ENCODE measurements around the gene SPATA45.

DNA sequence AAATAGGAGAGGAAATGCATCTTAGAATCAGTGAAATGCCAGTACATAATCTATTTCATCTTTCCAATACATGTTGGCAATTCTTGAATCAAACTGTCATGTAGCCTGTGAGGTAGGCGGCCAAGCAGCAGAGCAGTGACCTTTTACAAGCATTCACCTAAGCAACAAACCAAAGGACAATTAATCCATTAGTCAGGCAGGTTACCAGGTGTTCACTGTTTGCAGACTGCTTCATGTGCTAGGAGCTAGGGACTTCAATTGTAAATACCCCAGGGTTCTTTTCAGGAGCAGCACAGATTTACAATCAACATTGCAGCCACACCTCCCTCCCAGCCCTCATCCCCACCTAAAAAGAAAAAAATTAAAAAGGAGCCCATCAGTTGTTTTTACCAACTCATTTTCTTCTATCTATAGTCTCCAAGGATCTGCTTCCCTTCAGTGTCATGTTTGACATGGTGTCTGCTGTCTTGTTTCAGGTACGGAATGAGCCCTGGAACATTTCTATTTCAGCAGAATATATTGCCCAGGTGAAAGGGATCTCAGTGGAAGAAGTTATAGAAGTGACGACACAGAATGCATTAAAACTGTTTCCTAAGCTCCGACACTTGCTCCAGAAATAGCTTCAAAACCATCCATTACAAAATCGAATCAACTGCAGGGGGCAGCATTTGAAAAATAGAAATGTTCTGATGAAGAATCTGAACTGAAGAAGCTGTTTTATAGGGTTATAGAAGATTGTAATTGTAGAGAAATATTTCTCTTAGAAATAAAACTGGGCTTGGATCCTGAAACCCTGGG is 32.7 kb downstream of the SPATA45 start:
- no peak for TF ChIP-seq POLR2A (IDR thresholded peaks at IDR 0.05; ENCODE audit: low read depth, low read length)
- no peak for TF ChIP-seq POLR2AphosphoS5 (IDR thresholded peaks at IDR 0.05; ENCODE audit: low read depth, low read length)
- TF ChIP-seq TAF1 (IDR thresholded peaks at IDR 0.05; ENCODE audit: borderline replicate concordance, low read depth, low read length) = no peak
